ENCODE data around the gene GTF2H4. TPM values are rescaled to one million over a fixed set of nuclear protein-coding genes. Genes with fewer than 3 reads are reported as not detected.
"Not testable (repeated sequence)": the region's sequence is repeated elsewhere in the genome, so short reads cannot be mapped to it uniquely, and the experiment has no call there.

GTF2H4 gene
- total and polyA plus RNA-seq, 8 donors: 9.4 to 45.8 (median 16.5) TPM

- intact Hi-C loops (cut with DNase I): no loop called here
- ATAC-seq: no peak
- 88 to 89% methylated on average over 16 of the region's 16 CpGs for WGBS, 2 donors
- TF ChIP-seq CTCF (IDR thresholded peaks at IDR 0.05): no peak
- Histone ChIP-seq H3K27ac (no peak overlapping the region), H3K9me3 (no peaks in the 10 kb centered on the region), H3K4me1 (no peaks in the 10 kb centered on the region), H3K4me3 (no peak overlapping the region), H3K27me3 (no peaks in the 10 kb centered on the region), H3K36me3 (peaks cover 0 to 66% (median 28%) of the 10 kb centered on the region in 3 donors)
- DNase-seq: no peak
- no peak for FAIRE-seq
Observed at GRCh38 chr6:30897882-30898281, 10.1 kb upstream of the GTF2H4 start.

- WGBS, 2 donors: 82 to 83% methylated on average over 23 of the region's 23 CpGs
- intact Hi-C loops (cut with DNase I): no loop called here
- DNase-seq (peak in 2 of 6 donors; percentile 14 to 36), FAIRE-seq (no peak), ATAC-seq (no peak)
- Histone ChIP-seq H3K27me3 (no peaks in the 10 kb centered on the region), H3K4me3 (no peak overlapping the region), H3K4me1 (no peaks in the 10 kb centered on the region), H3K27ac (no peak overlapping the region), H3K36me3 (peaks cover 0 to 58% (median 27%) of the 10 kb centered on the region in 3 donors), H3K9me3 (no peaks in the 10 kb centered on the region)
- no peak for TF ChIP-seq CTCF (IDR thresholded peaks at IDR 0.05)
Observed at GRCh38 chr6:30898750-30899360, 9.2 kb upstream of the GTF2H4 start.

GRCh38 chr6:30900863-30901417 lies 7.1 kb upstream of the GTF2H4 start:
- no peak for FAIRE-seq
- intact Hi-C loops (cut with DNase I): no loop called here
- TF ChIP-seq CTCF (IDR thresholded peaks at IDR 0.05): no peak
- Histone ChIP-seq H3K36me3 (peaks cover 0 to 38% (median 22%) of the 10 kb centered on the region in 3 donors), H3K27ac (no peak overlapping the region), H3K9me3 (no peaks in the 10 kb centered on the region), H3K27me3 (no peaks in the 10 kb centered on the region), H3K4me1 (no peaks in the 10 kb centered on the region), H3K4me3 (no peak overlapping the region)
- WGBS, 2 donors: 55 to 71% methylated on average over 1 of the region's 1 CpG
- ATAC-seq: no peak
- DNase-seq: no peak

GRCh38 chr6:30901436-30901835 lies 6.6 kb upstream of the GTF2H4 start:
- H3K4me3 ChIP-seq: no peak overlapping the region
- no peak for TF ChIP-seq CTCF (IDR thresholded peaks at IDR 0.05)
- DNase-seq (no peak), FAIRE-seq (no peak), ATAC-seq (no peak)
- H3K9me3 ChIP-seq: no peaks in the 10 kb centered on the region
- no peaks in the 10 kb centered on the region for H3K4me1 ChIP-seq
- H3K36me3 ChIP-seq: peaks cover 0 to 33% (median 20%) of the 10 kb centered on the region in 3 donors
- no peaks in the 10 kb centered on the region for H3K27me3 ChIP-seq
- intact Hi-C loops (cut with DNase I): no loop called here
- no peak overlapping the region for H3K27ac ChIP-seq

- intact Hi-C loops (cut with DNase I); H3K27ac ChIP-seq; H3K27me3 ChIP-seq; ATAC-seq; FAIRE-seq; H3K4me3 ChIP-seq; H3K9me3 ChIP-seq; H3K4me1 ChIP-seq: not testable (repeated sequence)
- peaks cover 0 to 25% (median 15%) of the 10 kb centered on the region in 3 donors for H3K36me3 ChIP-seq
- 66% methylated on average over 8 to 9 of the region's 9 CpGs for WGBS, 2 donors
- peak in 2 of 6 donors; percentile 2 to 23 for DNase-seq
Observed at GRCh38 chr6:30902196-30902595, 5.8 kb upstream of the GTF2H4 start.

All from pancreas (tissue), 10 donors.